GM13976 (cell line): ENCODE data around the gene SRRT.

ENCODE experiments used
- DNase-seq: peaks from one replicate; pipeline ENCODE4 v3.0.0; 2012; ENCODE audit warnings: low spot score
- CTCF ChIP-seq: IDR thresholded peaks from 2 replicates; pipeline ENCODE4 v1.5.1; 2012; ENCODE audit warnings: borderline replicate concordance, mild to moderate bottlenecking; ENCODE audit not compliant: insufficient read depth; ENCODE audit errors: extremely low read depth, missing control alignments, control extremely low read depth
- in situ Hi-C: fragments of 300-500 bp; cut with MboI; formaldehyde crosslinking; loops from one replicate; pipeline ENCODE4 v1.12.0; 2022; ENCODE audit warnings: low sequenced_read_pairs, mixed read lengths, inconsistent platforms; ENCODE audit not compliant: unreplicated experiment

SRRT gene

DNA sequence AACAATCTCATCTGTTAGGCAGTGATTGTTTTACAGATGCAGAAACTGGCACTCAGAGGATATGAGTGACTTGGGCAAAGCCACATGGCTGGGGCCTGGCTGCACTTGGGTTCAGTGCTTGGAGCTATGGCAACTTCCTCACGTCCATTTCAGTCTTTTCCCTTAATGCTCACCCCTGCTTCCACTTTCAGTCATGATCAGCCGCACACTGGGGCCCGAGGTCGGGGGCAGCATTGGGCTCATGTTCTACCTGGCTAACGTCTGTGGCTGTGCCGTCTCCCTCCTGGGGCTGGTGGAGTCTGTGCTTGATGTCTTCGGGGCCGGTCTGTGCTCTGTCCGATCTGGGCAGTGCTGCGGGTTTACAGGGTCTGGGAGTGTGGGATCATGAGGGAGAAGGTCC, 19.4 kb upstream of the SRRT start:
- TF ChIP-seq CTCF: no peak
- DNase-seq: no peak
- in situ Hi-C loops: loop anchor here (25.0 kb wide), 1 partner anchor 393 kb away; the partner anchor contains the start of gene SPACDR

GRCh38 chr7:100856871-100857282, 18.0 kb upstream of the SRRT start:
- in situ Hi-C loops: loop anchor here (25.0 kb wide), 1 partner anchor 395 kb away; the partner anchor contains the start of gene SPACDR
- DNase-seq: no peak
- TF ChIP-seq CTCF: no peak

DNA sequence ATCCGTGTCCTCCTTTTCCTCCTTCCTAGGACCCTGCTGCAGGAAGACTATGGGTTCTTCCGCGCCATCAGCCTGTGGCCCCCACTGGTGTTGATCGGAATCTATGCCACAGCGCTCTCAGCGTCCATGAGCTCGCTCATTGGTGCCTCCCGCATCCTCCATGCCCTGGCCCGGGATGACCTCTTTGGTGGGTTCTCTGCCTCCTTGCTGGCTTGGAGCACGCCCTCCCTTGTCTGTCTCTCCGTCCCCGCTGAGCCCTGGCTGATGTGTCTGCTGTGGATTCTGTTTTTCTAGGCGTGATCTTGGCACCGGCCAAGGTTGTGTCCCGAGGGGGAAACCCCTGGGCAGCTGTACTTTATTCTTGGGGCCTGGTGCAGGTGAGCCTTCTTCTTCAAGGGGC, 15.0 kb upstream of the SRRT start:
- no peak for TF ChIP-seq CTCF
- in situ Hi-C loops: loop anchor here (25.0 kb wide), 1 partner anchor 398 kb away; the partner anchor contains the start of gene SPACDR

GRCh38 chr7:100860702-100861615, 13.9 kb upstream of the SRRT start:
- no peak for DNase-seq
- in situ Hi-C loops: loop anchor here (25.0 kb wide), 1 partner anchor 399 kb away; the partner anchor contains the start of gene SPACDR
- TF ChIP-seq CTCF: no peak

More for the DNA sequence above, 15.0 kb upstream of the SRRT start:
- DNase-seq: no peak

DNA sequence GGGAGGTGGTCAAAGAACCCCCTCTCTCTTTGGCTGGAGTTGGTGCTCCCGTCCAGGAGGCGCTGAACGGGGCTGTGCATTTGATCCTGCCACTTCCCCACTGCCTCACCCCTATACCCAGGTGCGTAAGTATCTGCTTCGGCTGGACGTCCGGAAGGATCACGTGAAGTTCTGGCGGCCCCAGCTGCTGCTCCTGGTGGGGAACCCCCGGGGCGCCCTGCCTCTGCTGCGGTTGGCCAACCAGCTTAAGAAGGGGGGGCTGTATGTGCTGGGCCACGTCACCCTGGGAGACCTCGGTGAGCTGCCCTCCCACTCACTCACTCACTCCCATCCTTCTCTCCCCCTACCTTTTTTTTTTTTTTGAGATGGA, 13.3 kb upstream of the SRRT start:
- in situ Hi-C loops: loop anchor here (25.0 kb wide), 1 partner anchor 399 kb away; the partner anchor contains the start of gene SPACDR
- TF ChIP-seq CTCF: no peak
- no peak for DNase-seq

GRCh38 chr7:100863406-100863950, 11.4 kb upstream of the SRRT start:
- no peak for TF ChIP-seq CTCF
- in situ Hi-C loops: loop anchor here (25.0 kb wide), 1 partner anchor 401 kb away; the partner anchor contains the start of gene SPACDR
- DNase-seq: no peak
